ENCODE measurements around the gene STEAP3. TPM values are rescaled to one million over a fixed set of nuclear protein-coding genes. Genes with fewer than 3 reads are reported as not detected.

The STEAP3 gene
- total RNA-seq, 1 experiment from 2014 or later, result 15.4 TPM

DNA sequence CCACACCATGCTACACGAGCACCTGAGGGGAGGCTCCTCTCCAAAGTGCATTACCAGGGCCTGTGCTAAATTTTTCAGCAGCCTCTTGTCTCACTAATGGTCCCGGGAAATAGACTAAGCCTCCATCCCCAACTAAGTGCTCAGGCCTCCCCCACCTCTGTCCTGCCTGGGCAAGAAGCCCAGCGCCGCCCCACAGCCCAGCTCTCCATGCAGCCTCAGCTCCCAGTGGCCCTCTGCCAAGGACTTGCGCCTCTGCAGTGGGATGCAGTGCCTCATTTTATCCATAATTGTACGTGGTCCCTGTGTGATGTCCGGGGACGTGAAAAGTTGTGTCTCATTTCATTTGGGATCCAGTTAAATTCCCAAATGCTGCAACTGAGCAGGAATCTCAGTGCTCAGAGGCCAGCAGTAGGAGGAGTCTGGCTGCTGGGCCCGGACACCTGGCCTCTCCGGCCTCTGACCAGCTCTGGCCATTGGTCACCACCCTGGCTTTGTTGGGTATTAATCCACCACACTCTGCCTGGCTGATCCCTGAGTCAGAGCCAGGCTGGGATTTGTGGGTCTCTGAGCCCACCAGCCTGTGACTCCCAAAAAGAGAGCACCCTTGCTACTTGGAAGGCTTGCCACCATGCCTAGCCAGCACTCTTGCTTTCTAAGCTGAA is 11.4 kb upstream of the STEAP3 start:
- no peak overlapping the region for H3K27ac Mint-ChIP-seq
- peaks cover 19 to 29% of the 10 kb centered on the region in 2 experiments for H3K4me1 Mint-ChIP-seq
- Histone ChIP-seq H2BK5ac (ENCODE audit: insufficient read length, low read length) (no peak overlapping the region), H2BK12ac (ENCODE audit: insufficient read length, low read depth, low read length) (no peak overlapping the region), H2AFZ (ENCODE audit: low read length) (no peak overlapping the region), H3K9me3 (ENCODE audit: control insufficient read depth, low read depth, low read length) (no peaks in the 10 kb centered on the region), H2BK15ac (ENCODE audit: low read depth, low read length) (no peak overlapping the region), H3K4me2 (ENCODE audit: insufficient read depth, insufficient read length, low read length) (no peak overlapping the region), H3K23me2 (ENCODE audit: insufficient read length, low read depth, low read length, poor library complexity, severe bottlenecking) (no peaks in the 10 kb centered on the region), H3K27me3 (ENCODE audit: insufficient read depth, low read length) (no peaks in the 10 kb centered on the region), H3K9ac (ENCODE audit: extremely low read depth, insufficient read length, low read length) (no peak overlapping the region), H3K56ac (ENCODE audit: insufficient read length, low read depth, low read length) (no peak overlapping the region), H4K8ac (replicated peaks; ENCODE audit: insufficient read length, low read depth, low read length) (no peak overlapping the region), H3K27ac (ENCODE audit: insufficient read length, low read depth, low read length) (no peak overlapping the region), H3K79me2 (ENCODE audit: insufficient read depth, low read length) (no peaks in the 10 kb centered on the region), H2BK120ac (ENCODE audit: low read depth, low read length, poor library complexity, severe bottlenecking) (no peak overlapping the region), H3K18ac (ENCODE audit: insufficient read length, low read depth, low read length) (no peak overlapping the region), H4K91ac (ENCODE audit: insufficient read length, low read depth, low read length) (no peak overlapping the region), H3K14ac (ENCODE audit: insufficient read depth, low read length) (no peak overlapping the region), H3K79me1 (ENCODE audit: insufficient read depth, low read depth, low read length, poor library complexity, severe bottlenecking) (no peaks in the 10 kb centered on the region), H4K20me1 (ENCODE audit: control insufficient read depth, insufficient read depth, insufficient read length) (no peaks in the 10 kb centered on the region), H3K4me1 (ENCODE audit: insufficient read depth, low read length) (no peaks in the 10 kb centered on the region; the same call in 1 of the 2 replicates), H2AK5ac (ENCODE audit: insufficient read length, low read length) (no peak overlapping the region), H3T11ph (ENCODE audit: low read length) (no peak overlapping the region), H4K5ac (ENCODE audit: insufficient read length, low read depth, low read length) (no peak overlapping the region), H3K4ac (ENCODE audit: low read depth, low read length) (no peak overlapping the region), H2BK20ac (ENCODE audit: low read depth, low read length, poor library complexity, severe bottlenecking) (no peak overlapping the region), H3K23ac (ENCODE audit: insufficient read length, low read depth, low read length) (no peak overlapping the region)
- no peak overlapping the region for H3K4me3 Mint-ChIP-seq
- H3K9me3 Mint-ChIP-seq, result no peaks in the 10 kb centered on the region
- no CpG with 5 or more reads among the region's 10 CpGs for WGBS (ENCODE audit: extremely low coverage, insufficient read length, low lambda C conversion rate)
- peak; percentile 18 for DNase-seq
- H3K27me3 Mint-ChIP-seq (ENCODE audit: low read depth), result no peaks in the 10 kb centered on the region; the same call in 1 of the 2 replicates
- H3K36me3 Mint-ChIP-seq (ENCODE audit: insufficient read depth in 1 of 3, low read depth in 3 of 3), result no peaks in the 10 kb centered on the region
- TF ChIP-seq, protein P1, sequence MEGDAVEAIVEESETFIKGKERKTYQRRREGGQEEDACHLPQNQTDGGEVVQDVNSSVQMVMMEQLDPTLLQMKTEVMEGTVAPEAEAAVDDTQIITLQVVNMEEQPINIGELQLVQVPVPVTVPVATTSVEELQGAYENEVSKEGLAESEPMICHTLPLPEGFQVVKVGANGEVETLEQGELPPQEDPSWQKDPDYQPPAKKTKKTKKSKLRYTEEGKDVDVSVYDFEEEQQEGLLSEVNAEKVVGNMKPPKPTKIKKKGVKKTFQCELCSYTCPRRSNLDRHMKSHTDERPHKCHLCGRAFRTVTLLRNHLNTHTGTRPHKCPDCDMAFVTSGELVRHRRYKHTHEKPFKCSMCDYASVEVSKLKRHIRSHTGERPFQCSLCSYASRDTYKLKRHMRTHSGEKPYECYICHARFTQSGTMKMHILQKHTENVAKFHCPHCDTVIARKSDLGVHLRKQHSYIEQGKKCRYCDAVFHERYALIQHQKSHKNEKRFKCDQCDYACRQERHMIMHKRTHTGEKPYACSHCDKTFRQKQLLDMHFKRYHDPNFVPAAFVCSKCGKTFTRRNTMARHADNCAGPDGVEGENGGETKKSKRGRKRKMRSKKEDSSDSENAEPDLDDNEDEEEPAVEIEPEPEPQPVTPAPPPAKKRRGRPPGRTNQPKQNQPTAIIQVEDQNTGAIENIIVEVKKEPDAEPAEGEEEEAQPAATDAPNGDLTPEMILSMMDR (conservative IDR thresholded peaks at IDR 0.05), result no peak
